Ramos (cell line): ENCODE measurements around the gene CACNA1S.

Source experiments
- in situ Hi-C: fragments of 300-500 bp; cut with MboI; formaldehyde crosslinking; loops from one replicate; pipeline ENCODE4 v1.14.3; 2022; ENCODE audit warnings: low sequenced_read_pairs; ENCODE audit not compliant: unreplicated experiment

CACNA1S gene

DNA sequence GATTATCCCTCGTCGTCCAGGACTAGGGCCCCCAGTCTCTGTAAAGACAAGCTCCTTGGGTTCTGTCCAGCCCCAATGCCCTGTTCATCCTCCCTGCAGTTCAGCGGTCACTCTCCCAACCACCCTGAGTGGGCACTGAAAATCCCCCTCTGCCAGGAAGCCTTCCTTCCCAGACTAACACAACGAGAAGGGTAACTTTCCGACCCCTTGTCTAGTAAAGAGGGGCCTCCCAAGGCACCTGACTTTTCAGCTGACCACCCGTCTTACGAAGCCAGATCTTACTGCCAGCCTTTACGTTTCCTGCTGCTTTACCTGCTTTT lies 28.7 kb upstream of the CACNA1S start:
- in situ Hi-C loops: no loop called here

DNA sequence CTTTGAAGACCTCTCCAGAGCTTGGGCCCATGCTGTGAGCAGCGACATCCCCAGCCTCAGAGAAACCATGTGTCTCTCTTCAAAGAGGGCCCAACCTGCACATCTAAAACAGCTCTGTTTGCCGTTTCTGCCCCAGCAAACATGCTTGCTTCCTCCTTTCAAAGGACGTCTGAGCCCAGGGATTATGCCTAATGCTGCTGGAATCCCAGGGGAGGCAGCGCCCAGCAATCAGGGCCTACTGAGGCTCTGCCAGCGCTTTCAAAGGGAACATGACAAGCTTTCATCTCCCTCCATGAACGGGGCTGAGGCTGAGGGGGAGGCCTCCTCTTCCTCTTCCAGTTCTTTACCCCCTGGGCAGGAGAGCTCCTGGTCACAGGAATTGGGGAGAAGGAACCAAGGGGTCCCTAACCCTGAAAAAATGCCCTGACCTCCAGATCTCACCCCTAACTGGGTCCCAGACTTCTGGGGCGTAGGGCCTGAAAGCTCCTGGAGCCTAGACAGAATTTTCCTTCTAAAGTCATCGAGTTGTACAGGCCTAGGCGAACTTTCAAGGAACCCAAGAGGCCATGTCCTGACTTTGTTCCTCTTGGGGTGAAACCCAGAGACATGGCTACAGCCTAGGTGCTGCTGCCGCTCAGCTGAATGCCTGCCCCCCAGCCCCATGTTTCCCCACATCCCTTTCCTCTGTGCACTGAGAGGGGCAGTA lies 28.2 kb upstream of the CACNA1S start:
- in situ Hi-C loops: no loop called here

DNA sequence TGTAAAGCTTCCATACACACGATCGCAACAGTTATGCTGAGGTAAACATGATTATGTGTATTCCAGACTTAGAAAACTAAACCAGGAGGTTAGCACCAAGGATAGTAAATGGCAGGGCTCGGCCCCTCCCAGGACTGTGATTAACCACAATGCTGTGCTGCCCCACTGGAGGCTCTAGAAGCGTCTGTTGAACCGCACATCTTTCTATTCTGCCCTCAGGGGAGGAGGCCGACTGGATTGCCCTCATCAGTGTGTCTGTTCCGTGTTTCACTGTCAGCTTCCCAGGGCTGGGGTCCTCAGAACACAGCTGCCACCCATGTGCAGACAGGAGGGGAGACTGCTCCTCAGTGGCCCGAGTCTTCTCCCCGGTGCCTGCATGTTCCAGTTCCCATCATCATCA lies 27.5 kb upstream of the CACNA1S start:
- in situ Hi-C loops: no loop called here

DNA sequence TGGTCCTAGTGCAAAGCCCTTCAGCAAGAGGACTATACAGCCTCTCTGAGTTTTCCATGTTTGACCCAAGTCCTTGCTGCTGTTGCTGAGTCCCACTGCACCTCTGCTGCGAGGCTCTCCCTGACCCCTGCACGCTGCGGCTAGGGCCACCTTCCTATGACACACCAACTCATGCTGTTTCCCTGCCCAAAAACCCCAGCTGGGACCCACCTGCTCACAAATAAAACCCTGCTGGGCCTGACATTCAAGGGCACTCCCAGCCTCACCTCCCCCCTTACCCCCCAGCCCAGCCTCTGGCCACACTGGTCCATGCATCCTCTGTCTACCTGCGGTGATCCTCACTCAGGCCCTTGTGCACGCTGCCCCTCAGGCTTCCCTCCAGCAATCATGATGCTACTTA lies 27.1 kb upstream of the CACNA1S start:
- in situ Hi-C loops: no loop called here

DNA sequence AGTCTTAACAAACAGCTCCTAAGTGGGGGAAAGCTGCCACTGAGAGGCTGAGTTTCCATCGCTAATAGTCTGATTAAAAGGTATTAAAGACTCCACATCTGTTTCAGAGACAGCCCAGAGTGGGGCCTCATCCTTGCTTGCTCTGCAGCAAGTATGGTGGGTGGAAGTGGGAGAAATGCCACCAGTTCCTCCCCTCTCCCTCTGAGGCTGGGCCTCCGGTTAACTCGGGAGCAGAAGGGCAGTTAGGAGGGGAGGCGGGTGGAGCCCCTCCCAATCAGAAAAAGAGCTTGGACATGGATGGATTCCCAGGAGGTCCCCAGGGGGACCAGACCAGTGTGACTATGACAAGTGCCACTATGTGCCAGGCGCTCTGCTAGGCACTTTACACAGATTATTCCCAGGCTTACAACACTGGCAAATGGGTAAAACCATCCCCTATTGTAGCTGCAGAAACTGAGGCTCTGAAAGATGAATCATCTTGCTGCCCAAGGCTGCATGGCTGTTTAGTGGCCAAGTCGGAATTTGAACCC lies 26.1 kb upstream of the CACNA1S start:
- in situ Hi-C loops: no loop called here

DNA sequence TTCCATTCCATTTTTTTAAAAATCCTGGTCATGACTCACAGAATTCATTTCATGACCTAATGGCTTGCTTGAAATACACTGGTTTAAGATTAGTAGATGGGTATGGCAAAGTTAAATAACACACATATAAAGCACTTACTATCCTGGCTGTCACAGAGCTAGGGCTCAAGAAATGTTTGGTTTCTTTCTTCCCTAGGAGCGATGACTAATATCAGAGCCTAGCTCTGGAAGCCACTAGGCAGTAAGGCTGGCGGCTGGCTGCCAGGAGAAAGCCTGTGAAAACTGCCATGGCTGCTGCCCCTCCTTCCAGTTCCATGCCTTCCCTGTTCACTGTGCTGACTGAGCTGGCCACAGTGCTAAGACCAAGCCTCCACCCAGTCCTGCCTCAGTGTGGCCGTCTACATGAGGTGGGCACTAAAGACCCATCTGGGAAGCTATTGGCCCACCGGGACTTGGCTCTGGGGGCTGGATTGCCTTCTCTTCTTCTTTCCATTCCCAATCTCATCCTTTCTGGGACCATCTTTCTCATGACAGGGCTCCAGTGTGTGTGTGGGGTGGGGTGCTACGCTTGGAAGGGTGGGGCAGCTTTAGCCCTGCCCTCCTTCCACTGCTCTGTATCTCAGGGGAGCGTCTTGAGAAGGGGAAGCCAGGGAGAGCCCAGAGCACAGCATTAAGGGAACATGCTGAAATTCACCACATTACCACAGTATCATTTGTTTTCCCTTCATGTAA lies 25.5 kb upstream of the CACNA1S start:
- in situ Hi-C loops: no loop called here

DNA sequence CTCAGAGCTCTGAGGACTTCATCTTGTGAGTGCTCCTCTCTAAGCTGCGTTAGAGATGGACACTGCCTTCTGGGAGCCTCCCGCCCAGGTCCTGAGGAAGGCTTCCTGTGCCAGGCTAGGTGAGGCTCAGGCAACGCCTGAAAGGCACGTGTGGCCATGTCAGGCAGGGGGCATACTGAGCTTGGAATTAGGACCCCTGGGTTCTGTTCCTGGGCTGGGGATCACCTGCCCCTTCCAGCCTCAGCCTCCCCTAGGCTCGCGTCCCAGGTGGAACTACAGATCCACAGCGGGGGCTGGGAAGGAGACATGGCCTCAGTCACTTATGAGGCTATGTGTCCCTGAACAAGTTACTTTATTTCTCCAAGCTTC lies 24.8 kb upstream of the CACNA1S start:
- in situ Hi-C loops: no loop called here

DNA sequence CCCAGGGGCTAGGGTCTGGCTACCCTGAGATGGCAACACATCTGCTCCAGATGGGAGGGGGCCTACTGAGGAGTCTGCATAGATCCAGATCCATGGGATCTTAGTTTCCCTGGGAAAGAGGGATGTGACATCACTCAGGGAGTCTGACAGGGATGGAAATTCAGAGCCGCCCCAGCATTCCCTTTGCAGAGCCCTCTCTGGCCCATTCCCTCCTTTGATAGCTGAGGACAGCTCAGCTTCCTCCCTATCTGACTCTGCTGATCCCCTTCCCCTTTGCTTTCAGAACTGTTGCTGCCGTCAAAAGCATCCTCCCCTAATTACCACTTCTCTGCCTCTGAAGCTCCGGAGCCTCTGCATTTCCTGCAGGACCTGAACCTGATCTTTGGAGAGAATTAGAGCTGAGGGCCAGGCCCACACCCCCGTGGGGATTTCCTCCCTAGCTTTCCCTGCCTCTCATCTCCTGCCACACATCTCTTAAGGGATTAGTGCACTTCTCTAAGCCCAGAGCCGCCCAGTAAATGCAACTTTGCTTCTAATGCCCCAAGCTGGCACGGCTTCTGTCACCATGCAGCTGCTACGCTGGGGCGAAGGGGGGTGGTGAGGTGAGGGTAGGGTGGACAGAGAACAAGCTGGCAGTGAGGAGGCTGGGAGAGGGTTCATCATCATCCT lies 24.3 kb upstream of the CACNA1S start:
- in situ Hi-C loops: no loop called here

GRCh38 chr1:201134405-201134804 lies 22.2 kb upstream of the CACNA1S start:
- in situ Hi-C loops: no loop called here

DNA sequence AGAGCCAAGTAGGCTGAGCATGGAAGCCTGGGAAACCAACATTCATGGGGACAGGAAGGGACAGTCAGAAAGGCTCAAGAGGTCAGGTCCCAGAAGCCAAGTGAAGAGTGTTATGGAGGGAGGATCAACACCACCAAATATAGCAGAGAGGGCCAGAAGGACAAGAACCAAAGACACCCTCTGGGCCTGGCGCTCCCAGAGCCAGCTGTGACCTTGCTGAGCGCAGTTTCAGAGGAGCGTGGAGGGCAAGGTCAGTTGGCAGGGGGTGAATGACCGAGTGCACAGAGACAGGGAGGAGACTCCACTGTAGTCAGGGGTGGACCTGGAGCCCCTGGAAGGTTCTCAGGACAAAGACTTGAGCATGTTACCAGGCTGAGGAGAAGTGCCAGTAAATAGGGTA lies 19.2 kb upstream of the CACNA1S start:
- in situ Hi-C loops: no loop called here

GRCh38 chr1:201128962-201129361 lies 16.7 kb upstream of the CACNA1S start:
- in situ Hi-C loops: no loop called here

- in situ Hi-C loops: no loop called here
Measured at GRCh38 chr1:201128476-201128875, 16.2 kb upstream of the CACNA1S start.

GRCh38 chr1:201127755-201128455 lies 15.7 kb upstream of the CACNA1S start:
- in situ Hi-C loops: no loop called here

DNA sequence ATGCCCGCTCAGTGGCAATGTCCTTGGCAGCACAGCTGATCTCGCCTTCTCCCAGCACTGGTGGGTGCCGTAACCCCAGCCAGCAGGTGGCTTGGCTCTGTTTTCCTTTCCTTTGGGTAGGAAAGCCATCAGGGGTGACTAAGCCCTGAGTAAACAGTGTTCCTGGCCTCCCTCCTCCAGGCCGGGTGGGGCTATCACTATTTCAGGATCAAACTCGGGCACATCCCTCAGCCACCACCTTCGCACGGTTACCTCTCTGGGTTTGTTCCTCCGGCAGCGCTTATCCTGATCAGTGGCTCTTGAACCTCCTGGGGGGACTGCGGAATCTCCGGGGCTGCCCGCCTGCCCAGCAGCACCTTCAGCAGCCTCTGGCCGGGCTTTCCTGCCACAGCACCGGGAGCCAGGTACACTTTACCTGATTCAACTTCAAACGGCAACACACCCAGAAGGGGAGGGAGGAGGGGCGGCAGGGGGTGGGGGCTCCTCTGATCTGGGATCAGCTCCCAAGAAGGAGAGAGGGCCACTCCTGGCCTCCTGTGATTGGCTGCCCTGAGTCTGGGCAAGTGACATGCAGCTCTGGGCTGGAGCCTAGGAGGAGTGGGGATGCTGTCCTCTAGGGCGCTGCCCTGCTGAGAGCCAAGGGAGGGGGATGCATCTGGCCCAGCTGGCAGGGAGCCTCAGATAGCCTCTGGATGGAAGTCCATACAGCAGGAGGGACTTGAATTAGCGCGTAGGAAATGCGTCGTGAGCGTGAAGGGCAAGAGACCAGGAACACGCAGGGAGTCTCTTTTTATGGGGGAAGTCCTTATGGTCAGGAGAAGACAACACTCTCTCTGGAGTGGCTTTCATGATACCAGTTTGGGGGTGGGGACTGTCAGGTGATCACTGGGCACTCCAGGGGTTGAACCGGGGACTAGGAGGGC lies 14.9 kb upstream of the CACNA1S start, which contains the start of gene ASCL5:
ASCL5 (minus strand) TSS at position 353 of the 923 bp plus-strand sequence. CDS start 11,812 bp downstream, outside the sequence.
- in situ Hi-C loops: no loop called here

DNA sequence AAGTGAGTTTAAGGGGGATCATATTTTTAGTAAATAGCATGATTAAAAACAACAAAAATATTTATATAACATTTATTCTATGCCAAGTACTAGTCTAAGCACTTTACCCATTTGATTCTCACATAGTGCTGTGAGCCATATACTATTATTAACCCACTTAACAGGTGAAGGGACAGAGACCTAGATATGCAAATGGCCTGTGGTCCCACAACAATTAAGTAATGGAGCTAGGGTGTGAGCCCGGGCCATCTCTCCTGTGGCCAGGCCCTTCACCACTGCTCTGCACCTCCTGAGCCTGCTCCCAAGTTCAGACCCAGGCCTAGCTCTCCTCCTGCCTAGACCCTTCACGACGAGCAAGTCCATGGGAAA lies 14.2 kb upstream of the CACNA1S start:
- in situ Hi-C loops: no loop called here

- in situ Hi-C loops: no loop called here
Measured at GRCh38 chr1:201125800-201126199, 13.6 kb upstream of the CACNA1S start.

DNA sequence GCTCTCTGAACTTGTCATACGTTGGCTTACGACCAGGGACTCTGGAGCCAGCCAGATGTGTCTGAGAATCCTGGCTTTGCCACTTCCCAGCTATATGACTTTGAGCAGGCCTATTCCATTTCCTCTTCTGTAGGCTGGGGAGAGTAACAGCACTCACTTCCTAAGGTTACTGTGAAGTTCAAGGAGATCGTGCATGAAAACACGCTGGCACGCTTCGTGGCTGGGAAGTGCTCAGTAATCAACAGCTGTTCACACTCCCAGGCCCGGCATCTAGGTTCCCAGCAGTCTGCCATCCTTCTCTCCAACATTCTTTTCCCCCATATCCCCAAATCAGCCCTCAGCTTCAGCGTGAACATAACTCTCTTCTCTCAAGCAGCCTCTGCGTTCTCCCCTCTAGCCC lies 12.8 kb upstream of the CACNA1S start:
- in situ Hi-C loops: no loop called here

DNA sequence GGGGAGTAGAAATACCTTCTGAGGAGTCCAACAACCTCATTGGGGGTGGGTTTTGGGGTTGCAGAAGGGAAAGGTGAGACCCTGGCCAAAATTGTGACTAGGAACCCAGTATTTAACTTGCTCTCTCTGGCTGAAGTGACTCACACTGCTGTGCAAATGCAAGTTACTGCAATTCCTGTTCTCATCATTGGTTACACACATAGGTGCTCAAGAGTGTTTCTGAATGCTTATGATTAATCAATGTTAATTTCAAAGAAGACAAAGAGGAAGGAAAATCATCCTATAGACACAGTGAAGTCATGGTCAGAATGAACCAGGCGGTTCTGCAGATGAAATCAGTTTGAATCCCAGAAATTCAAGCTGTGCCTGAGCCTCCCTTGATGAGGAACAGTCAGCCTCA lies 11.6 kb upstream of the CACNA1S start:
- in situ Hi-C loops: no loop called here

- in situ Hi-C loops: no loop called here
Measured at GRCh38 chr1:201122321-201122957, 10.2 kb upstream of the CACNA1S start.
